GM19043 (cell line): ENCODE data around the gene DENND4A.

Experiments used
- ATAC-seq: cut with Tn5 transposase; IDR thresholded peaks from one replicate; pipeline ENCODE4 v1.9.1; 2021; ENCODE audit warnings: low read depth; ENCODE audit not compliant: unreplicated experiment

The DENND4A gene

GRCh38 chr15:65690173-65690572, 101.9 kb downstream of the DENND4A start:
- no peak for ATAC-seq

- ATAC-seq = no peak
Measured at GRCh38 chr15:65688462-65688861, 103.6 kb downstream of the DENND4A start.

- no peak for ATAC-seq
Measured at GRCh38 chr15:65682404-65682911, 109.6 kb downstream of the DENND4A start.

GRCh38 chr15:65680544-65680943, 111.5 kb downstream of the DENND4A start:
- ATAC-seq = no peak

DNA sequence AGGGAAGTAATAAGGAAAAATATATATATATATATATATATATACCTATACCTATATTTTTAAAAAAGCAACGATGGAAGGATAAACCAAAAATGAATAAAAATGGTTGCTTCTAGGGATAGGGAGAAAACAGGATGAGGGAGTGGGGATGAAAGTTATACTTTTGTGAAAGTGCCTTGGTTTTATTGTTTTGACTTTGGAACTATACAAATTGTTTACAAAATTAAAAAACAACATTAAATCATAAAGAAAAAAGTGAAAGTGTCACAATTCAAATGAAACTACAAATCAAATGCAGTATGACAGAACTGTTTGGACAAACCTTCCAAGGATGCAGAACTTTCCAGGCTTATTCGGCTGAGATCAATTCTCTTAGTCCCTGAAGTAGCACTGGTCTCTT, 116.0 kb downstream of the DENND4A start:
- no peak for ATAC-seq

DNA sequence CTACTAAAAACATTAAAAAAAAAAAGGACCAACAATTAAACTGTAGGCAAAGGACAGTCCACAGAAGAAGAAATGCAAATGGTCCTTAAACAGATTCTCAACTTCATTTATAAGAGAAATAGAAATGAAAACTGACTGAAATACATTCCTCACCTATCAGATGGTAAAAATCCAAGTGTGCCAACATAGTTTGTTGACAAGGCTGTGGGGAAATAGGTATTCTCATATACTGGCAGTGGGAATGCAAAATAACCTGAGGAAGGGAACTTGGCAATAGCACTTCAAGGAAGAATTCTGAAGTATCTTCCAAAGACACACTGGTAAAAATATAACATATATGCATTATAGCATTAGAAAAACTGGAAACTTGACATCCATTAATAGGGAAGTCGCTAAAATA, 116.5 kb downstream of the DENND4A start:
- no peak for ATAC-seq

DNA sequence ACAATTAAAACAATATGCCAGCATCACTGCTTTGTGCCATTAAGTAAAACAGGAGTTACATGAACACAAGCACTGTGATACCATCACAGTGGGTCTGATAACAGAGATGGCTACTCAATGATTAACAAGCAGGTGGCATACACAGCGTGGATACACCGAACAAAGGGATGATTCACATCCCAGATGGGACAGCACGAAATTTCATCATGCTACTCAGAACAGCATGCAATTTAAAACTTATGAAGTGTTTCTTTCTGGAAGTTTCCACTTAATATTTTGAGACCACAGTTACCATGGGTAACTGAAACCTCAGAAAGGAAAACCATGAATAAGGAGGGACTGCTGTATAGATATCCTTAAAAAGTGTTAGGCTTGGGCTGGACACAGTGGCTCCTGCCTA, 125.8 kb downstream of the DENND4A start:
- no peak for ATAC-seq

DNA sequence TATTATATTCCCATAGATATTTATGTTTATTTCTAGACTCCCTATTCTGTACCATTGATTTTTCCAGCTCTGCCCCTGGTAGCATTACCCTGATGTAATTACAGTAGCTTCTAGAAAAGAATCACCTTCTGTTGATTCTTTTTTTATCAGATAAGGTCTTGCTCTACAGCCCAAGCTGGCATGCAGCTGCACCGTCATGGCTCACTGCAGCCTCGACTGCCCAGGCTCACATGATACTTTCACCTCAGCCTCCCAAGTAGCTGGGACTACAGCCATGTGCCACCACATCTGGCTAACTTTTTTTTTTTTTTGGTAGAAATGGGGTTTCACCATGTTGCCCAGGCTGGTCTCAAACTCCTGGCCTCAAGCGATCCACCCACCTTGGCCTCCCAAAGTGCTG, 128.6 kb downstream of the DENND4A start:
- no peak for ATAC-seq

- ATAC-seq = no peak
Measured at GRCh38 chr15:65660927-65661326, 131.2 kb downstream of the DENND4A start.

DNA sequence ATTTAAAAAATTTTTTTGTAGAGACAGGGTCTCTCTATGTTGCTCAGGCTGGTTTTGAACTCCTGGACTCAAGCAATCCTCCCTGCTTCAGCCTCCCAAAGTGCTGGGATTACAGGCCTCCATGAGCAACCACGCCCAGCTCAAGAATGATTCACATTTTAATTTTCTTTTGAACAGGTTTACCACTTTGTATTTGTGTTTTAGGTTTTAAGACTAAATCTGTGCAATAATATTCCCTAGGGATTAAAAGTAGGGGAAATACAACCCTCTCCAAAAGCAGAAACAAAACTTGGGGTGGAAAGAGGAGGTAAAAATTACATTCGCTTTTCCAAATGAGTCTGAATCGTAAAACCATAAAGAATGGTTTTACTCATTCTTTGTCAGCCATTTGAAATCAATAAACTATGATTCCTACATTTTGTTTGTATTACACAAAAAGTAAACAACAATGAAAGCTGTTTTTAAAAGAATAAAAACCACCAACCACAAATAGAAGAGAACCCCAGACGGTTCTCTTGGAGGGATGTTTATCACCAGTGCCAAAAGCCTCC, 132.5 kb downstream of the DENND4A start:
- ATAC-seq = no peak

DNA sequence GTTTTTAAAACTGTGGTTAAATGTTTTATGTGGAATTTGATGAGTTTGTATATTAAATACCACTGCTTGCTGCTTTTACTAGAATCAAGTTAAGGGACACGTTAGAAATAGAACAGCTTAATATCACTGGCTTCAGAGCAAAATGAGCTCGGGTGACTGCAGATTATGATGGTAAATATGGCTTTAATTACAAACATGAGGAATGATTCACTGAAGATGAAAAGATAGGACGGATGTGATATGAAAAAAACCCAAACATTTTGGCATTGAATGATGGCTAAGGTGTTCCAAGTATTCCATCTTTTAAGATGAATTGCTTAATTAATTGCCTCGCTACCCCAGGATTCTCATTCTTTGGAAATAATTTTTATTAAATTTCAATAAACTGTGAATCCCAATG, 136.6 kb downstream of the DENND4A start:
- ATAC-seq = no peak

GRCh38 chr15:65655026-65655425, 137.1 kb downstream of the DENND4A start:
- ATAC-seq = no peak

DNA sequence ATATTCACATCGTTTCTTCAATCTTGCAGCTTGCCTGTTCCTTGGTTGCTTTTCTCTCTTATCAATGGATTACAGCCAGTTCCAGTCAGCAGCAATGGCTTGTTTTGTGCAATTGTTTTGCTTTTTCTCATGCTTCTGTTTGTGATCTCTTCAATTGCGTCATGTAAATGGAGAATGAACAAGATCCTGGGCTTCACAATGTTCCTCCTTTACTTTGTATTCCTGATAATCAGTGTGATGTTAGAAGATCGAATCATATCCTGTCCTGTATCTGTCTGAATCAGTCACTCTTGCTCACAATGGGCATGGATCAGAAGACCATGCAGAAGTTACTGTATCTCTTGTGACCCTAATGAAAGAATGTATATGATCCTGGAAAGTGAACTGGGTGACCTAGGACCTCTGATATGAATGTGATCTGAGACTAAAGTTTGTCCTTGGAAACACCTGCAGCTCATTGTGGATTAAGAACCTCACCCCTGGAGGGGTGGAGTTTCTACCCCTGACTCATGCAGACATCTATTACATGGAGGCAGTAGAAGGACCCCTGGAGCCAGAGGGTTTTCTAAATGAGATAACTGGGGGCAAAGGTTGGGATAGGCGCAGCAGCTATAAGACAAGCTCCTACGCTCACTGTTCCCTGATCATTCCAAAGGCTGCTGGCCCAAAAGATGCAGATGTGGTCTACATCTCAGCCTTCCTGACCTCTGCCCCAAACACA, 138.1 kb downstream of the DENND4A start:
- no peak for ATAC-seq

DNA sequence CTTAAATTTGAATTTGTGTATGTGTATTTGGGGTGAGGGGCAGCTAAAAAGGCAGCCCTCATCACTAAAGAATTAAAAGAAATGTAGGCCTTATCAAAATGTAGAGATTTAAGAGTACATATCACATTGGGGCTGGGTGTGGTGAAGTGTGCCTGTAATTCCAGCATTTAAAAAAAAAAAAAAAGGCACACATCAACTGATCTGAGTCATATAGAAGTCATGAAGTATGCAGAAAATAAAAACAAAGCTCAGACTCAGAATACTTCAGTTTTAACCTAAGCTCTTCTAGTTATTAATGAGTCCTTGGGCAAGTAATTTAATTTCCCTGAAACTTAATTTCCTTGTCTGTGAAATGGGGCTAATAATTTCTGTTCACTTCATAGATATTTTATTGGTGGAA, 138.8 kb downstream of the DENND4A start:
- no peak for ATAC-seq

DNA sequence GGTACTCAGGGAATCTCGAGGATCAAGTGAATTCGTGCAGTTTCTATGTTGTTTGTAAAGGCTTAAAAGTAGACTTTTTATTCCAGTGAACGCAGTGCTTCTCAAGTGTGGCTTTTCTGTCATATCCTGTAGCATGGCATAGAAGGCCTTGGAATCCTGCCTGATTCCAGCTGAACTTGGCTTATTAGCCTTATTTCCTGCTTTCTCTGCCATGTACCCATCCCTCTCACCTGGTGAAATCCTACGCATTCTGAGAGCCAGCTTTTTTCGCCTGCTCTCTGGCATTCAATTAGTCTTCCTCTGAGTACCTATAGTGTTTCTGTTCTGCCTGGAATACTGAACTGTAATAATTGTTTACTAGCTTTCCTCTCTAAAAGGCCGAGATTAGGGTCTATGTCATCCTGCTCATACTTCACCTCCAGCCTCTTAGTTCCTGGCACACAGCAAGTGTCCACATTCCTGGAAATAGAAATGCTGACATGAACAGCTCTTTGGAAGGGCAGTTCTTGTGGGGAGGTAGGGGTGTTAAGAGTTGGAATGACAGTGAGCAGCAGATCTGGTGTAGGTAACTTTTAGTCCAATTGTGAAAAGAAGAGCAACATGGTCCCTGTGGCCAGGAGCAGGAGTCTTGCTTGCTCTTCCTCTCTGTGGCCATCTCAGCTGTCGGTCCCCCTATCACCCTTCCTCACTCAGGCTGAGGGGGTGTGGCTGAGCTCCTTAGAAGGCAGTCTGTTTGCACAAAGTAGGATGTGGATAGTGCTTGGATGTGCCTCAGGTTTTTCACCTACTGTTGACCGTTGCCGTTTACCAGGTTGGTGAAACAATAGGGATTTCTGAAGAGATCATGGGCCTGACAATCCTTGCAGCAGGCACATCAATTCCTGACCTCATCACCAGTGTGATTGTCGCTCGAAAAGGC, 140.0 kb downstream of the DENND4A start:
- no peak for ATAC-seq

DNA sequence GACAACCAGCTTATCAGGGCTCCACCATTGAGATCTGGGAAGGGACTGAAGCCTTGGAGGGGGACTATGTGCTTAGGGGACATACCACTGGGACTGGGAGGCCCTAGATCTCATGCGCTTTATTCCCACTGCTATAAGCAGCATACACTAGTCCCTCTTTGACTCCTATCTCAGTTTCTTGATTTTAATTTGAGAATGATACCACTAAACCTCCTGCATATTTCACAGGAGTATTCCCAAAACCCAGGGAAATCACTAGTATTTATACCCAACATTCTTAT, 141.1 kb downstream of the DENND4A start:
- ATAC-seq = no peak

GRCh38 chr15:65650312-65651041, 141.6 kb downstream of the DENND4A start:
- no peak for ATAC-seq

GRCh38 chr15:65646486-65646885, 145.6 kb downstream of the DENND4A start:
- no peak for ATAC-seq

GRCh38 chr15:65645392-65645791, 146.7 kb downstream of the DENND4A start:
- ATAC-seq = no peak

- no peak for ATAC-seq
Measured at GRCh38 chr15:65644282-65644681, 147.8 kb downstream of the DENND4A start.

- no peak for ATAC-seq
Measured at GRCh38 chr15:65642594-65642993, 149.5 kb downstream of the DENND4A start.
